DOHH2 (cell line): Measurements from ENCODE around the gene PAX7.

ENCODE experiments used
- CTCF ChIP-seq: fragments of 200-600 bp; sonication (generic); IDR thresholded peaks from one replicate; pipeline ENCODE4 v1.5.1; 2014; ENCODE audit warnings: antibody characterized with exemption, mild to moderate bottlenecking, low read depth, low read length; ENCODE audit not compliant: poor library complexity, severe bottlenecking
- EZH2phosphoT487 ChIP-seq: fragments of 200-600 bp; sonication (generic); IDR thresholded peaks from 2 replicates; pipeline ENCODE4 v1.6.1; 2017; ENCODE audit warnings: borderline replicate concordance, mild to moderate bottlenecking, antibody characterized with exemption, low read length, moderate library complexity, mixed read lengths

GRCh38 chr1:18748435-18748834 is 117.8 kb downstream of the PAX7 start:
- TF ChIP-seq CTCF (no peak), EZH2phosphoT487 (no peak)
